HTERT RPE-1 (cell line): ENCODE data around the gene SLC4A3.

Experiments
- in situ Hi-C: fragments of 300-500 bp; cut with MboI; formaldehyde crosslinking; loops from 4 replicates; pipeline ENCODE4 v1.14.3; 2020; ENCODE audit warnings: low sequenced_read_pairs

The SLC4A3 gene

GRCh38 chr2:219632760-219633105 is 5.3 kb downstream of the SLC4A3 start:
- in situ Hi-C loops, result no loop called here

GRCh38 chr2:219633276-219634065 is 6.0 kb downstream of the SLC4A3 start:
- in situ Hi-C loops, result no loop called here

GRCh38 chr2:219634171-219634940 is 6.9 kb downstream of the SLC4A3 start:
- in situ Hi-C loops, result no loop called here

- in situ Hi-C loops, result no loop called here
Observed at GRCh38 chr2:219634951-219635751, 7.7 kb downstream of the SLC4A3 start.

GRCh38 chr2:219636144-219636915 is 8.9 kb downstream of the SLC4A3 start:
- in situ Hi-C loops, result no loop called here

GRCh38 chr2:219636941-219637841 is 9.8 kb downstream of the SLC4A3 start:
- in situ Hi-C loops, result no loop called here

GRCh38 chr2:219637842-219638185 is 10.4 kb downstream of the SLC4A3 start:
- in situ Hi-C loops, result no loop called here

GRCh38 chr2:219638217-219638947 is 11.0 kb downstream of the SLC4A3 start:
- in situ Hi-C loops, result no loop called here

GRCh38 chr2:219638948-219639755 is 11.7 kb downstream of the SLC4A3 start:
- in situ Hi-C loops, result no loop called here

GRCh38 chr2:219641390-219642068 is 14.1 kb downstream of the SLC4A3 start:
- in situ Hi-C loops, result no loop called here

GRCh38 chr2:219642069-219642454 is 14.6 kb downstream of the SLC4A3 start:
- in situ Hi-C loops, result no loop called here

- in situ Hi-C loops, result no loop called here
Observed at GRCh38 chr2:219642465-219643083, 15.1 kb downstream of the SLC4A3 start.

- in situ Hi-C loops, result no loop called here
Observed at GRCh38 chr2:219643084-219643473, 15.6 kb downstream of the SLC4A3 start.

GRCh38 chr2:219643788-219644398 is 16.5 kb downstream of the SLC4A3 start:
- in situ Hi-C loops, result no loop called here

GRCh38 chr2:219644801-219645480 is 17.5 kb downstream of the SLC4A3 start:
- in situ Hi-C loops, result no loop called here
